ENCODE measurements around the gene THAP10. TPM values are rescaled to one million over a fixed set of nuclear protein-coding genes. Genes with fewer than 3 reads are reported as not detected.
A peak's percentile ranks its signal among the peaks of the same experiment; 100 is the strongest.
"Not testable (repeated sequence)": the region's sequence is repeated elsewhere in the genome, so short reads cannot be mapped to it uniquely, and the experiment has no call there.

The THAP10 gene
- total RNA-seq, 3 donors from 2014 or later = not detected

GRCh38 chr15:70907784-70908471, 15.7 kb upstream of the THAP10 start:
- Mint-ChIP-seq H3K9me3 (peaks cover 23% of the 10 kb centered on the region), H3K27me3 (ENCODE audit: low read depth) (peaks cover 16% of the 10 kb centered on the region), H3K36me3 (ENCODE audit: insufficient read depth) (peaks cover 3% of the 10 kb centered on the region), H3K4me1 (ENCODE audit: low read depth) (no peaks in the 10 kb centered on the region), H3K4me3 (no peak overlapping the region)
- ATAC-seq = no peak
- DNase-seq = no peak

GRCh38 chr15:70906842-70907241, 14.6 kb upstream of the THAP10 start:
- ATAC-seq = no peak
- Mint-ChIP-seq H3K4me3 (no peak overlapping the region), H3K4me1 (ENCODE audit: low read depth) (no peaks in the 10 kb centered on the region), H3K36me3 (ENCODE audit: insufficient read depth) (peaks cover 3% of the 10 kb centered on the region), H3K9me3 (peaks cover 23% of the 10 kb centered on the region), H3K27me3 (ENCODE audit: low read depth) (peaks cover 22% of the 10 kb centered on the region)
- DNase-seq = no peak

DNA sequence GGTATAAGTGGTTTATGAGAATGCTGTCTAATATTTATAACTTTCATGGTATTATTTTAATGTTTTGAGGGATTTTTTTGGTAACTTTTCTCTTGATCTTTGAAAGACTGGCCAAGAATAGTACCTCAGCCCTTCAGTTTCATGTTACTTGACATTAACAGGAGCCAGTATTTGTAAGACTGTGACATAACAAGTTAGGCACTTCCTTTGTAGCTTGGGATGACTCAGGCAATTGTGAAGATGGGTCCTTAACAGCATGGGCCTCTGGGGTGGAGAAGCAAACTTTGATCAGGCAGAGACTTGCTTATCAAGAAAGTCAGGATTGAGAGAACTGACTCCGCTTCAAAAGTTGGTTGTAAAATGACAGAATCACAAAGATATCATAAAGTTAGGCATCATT, 9.9 kb upstream of the THAP10 start:
- ATAC-seq (no peak), DNase-seq (no peak)
- no peaks in the 10 kb centered on the region for H3K36me3 Mint-ChIP-seq (ENCODE audit: insufficient read depth)

DNA sequence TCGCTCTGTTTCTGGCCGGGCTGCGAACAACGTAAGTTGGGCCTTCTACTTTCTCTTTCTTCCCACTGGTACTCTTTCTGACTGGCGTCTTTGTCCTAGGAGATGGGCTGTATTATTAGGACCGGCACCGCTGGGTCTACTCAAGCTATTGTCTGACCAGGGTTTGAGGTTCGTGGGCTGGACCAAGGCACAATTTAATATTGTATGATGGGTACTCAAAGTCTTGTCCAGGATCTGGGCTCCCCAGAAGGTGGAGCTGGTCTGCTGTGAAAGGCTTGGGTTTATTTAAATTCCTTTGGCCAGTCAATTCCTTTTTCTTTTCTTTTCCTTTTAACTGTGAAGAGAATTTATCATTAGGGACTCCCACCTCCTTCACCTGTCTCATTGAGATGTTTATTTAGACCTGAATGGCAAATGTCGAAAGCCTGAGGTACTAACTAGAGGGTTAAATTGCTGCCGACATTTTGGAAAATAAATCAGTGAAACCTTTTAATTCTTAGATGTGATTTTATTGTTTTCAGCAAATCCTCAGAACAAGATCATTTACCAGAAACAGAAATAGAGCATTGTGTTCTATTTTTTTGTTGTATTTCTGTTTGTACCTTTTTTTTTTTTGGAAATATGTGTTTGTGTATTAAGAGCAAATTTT, 803 bp upstream of the THAP10 start:
- Mint-ChIP-seq H3K27me3 (ENCODE audit: low read depth) (peaks cover 53% of the 10 kb centered on the region), H3K36me3 (ENCODE audit: insufficient read depth) (no peaks in the 10 kb centered on the region), H3K9me3 (peaks cover 5% of the 10 kb centered on the region), H3K4me3 (peak overlapping the region; percentile 78), H3K4me1 (ENCODE audit: low read depth) (peaks cover 11% of the 10 kb centered on the region)
- DNase-seq = no peak
- ATAC-seq = no peak

More for the DNA sequence above, 9.9 kb upstream of the THAP10 start:
- peaks cover 6% of the 10 kb centered on the region for H3K9me3 Mint-ChIP-seq
- H3K4me3 Mint-ChIP-seq = no peak overlapping the region
- H3K27me3 Mint-ChIP-seq (ENCODE audit: low read depth) = peaks cover 17% of the 10 kb centered on the region
- H3K4me1 Mint-ChIP-seq (ENCODE audit: low read depth) = no peaks in the 10 kb centered on the region

- ATAC-seq (no peak), DNase-seq (no peak)
- Mint-ChIP-seq H3K27me3 (ENCODE audit: low read depth) (peaks cover 33% of the 10 kb centered on the region), H3K4me1 (ENCODE audit: low read depth) (no peaks in the 10 kb centered on the region), H3K9me3 (no peaks in the 10 kb centered on the region), H3K36me3 (ENCODE audit: insufficient read depth) (no peaks in the 10 kb centered on the region), H3K4me3 (no peak overlapping the region)
Observed at GRCh38 chr15:70882361-70882760, 9.9 kb downstream of the THAP10 start.

DNA sequence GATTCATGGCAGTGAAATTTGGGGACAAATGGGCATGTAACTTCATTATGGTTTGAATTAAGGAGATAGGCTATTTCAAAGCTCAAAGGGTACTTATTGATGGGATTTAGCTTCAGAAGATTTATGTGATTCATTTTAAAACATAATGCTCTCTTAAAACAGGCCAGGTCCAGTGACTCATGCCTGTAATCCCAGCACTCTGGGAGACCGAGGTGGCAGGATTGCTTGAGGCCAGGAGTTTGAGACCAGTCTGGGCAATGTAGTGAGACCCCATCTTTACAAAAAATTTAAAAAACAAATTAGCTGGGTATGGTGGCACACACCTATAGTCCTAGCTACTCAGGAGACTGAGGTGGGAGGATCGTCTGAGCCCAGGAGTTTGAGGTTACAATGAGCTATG, 11.5 kb downstream of the THAP10 start:
- DNase-seq (no peak), ATAC-seq (no peak)
- no peaks in the 10 kb centered on the region for H3K36me3 Mint-ChIP-seq (ENCODE audit: insufficient read depth)
- peaks cover 33% of the 10 kb centered on the region for H3K27me3 Mint-ChIP-seq (ENCODE audit: low read depth)
- H3K4me3 Mint-ChIP-seq = no peak overlapping the region
- H3K4me1 Mint-ChIP-seq (ENCODE audit: low read depth) = no peaks in the 10 kb centered on the region
- H3K9me3 Mint-ChIP-seq = no peaks in the 10 kb centered on the region

DNA sequence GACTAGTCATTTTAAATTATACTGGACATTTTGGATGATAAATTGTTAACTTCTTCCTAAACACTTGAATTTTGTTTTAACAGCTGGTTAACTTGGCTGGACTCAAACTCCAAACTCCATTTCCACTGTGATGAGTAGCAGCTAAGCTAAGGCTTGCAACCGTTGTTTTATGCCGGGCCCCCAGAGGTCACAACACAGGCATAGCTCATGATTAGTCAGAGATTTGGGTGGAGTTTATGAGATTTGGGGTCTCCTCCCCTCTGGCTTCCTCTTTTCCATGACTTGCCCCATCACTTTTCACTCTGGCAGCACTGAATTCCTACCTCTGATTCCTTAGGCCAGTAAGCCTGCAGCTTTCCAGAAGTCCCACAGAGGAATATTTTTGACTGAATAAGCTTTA, 12.8 kb downstream of the THAP10 start:
- H3K4me1 Mint-ChIP-seq (ENCODE audit: low read depth) = no peaks in the 10 kb centered on the region
- no peaks in the 10 kb centered on the region for H3K36me3 Mint-ChIP-seq (ENCODE audit: insufficient read depth)
- H3K27me3 Mint-ChIP-seq (ENCODE audit: low read depth) = peaks cover 34% of the 10 kb centered on the region
- H3K9me3 Mint-ChIP-seq = no peaks in the 10 kb centered on the region
- ATAC-seq (no peak), DNase-seq (no peak)
- no peak overlapping the region for H3K4me3 Mint-ChIP-seq

GRCh38 chr15:70876683-70877082, 15.6 kb downstream of the THAP10 start:
- DNase-seq = no peak

GRCh38 chr15:70876011-70876410, 16.2 kb downstream of the THAP10 start:
- no peak for ATAC-seq
- no peaks in the 10 kb centered on the region for H3K4me1 Mint-ChIP-seq (ENCODE audit: low read depth)
- no peak for DNase-seq

More at GRCh38 chr15:70876683-70877082, 15.6 kb downstream of the THAP10 start:
- peaks cover 42% of the 10 kb centered on the region for H3K27me3 Mint-ChIP-seq (ENCODE audit: low read depth)
- no peak overlapping the region for H3K4me3 Mint-ChIP-seq
- no peaks in the 10 kb centered on the region for H3K36me3 Mint-ChIP-seq (ENCODE audit: insufficient read depth)
- peaks cover 4% of the 10 kb centered on the region for H3K9me3 Mint-ChIP-seq
- no peaks in the 10 kb centered on the region for H3K4me1 Mint-ChIP-seq (ENCODE audit: low read depth)
- ATAC-seq = no peak

GRCh38 chr15:70875001-70875782, 17.0 kb downstream of the THAP10 start:
- DNase-seq = no peak
- no peaks in the 10 kb centered on the region for H3K36me3 Mint-ChIP-seq (ENCODE audit: insufficient read depth)

More at GRCh38 chr15:70876011-70876410, 16.2 kb downstream of the THAP10 start:
- no peaks in the 10 kb centered on the region for H3K36me3 Mint-ChIP-seq (ENCODE audit: insufficient read depth)
- peaks cover 4% of the 10 kb centered on the region for H3K9me3 Mint-ChIP-seq
- no peak overlapping the region for H3K4me3 Mint-ChIP-seq
- peaks cover 42% of the 10 kb centered on the region for H3K27me3 Mint-ChIP-seq (ENCODE audit: low read depth)

GRCh38 chr15:70873232-70874054, 18.8 kb downstream of the THAP10 start:
- DNase-seq (no peak), ATAC-seq (no peak)
- H3K27me3 Mint-ChIP-seq (ENCODE audit: low read depth) = peaks cover 25% of the 10 kb centered on the region
- H3K4me3 Mint-ChIP-seq = no peak overlapping the region
- peaks cover 4% of the 10 kb centered on the region for H3K9me3 Mint-ChIP-seq
- no peaks in the 10 kb centered on the region for H3K4me1 Mint-ChIP-seq (ENCODE audit: low read depth)
- H3K36me3 Mint-ChIP-seq (ENCODE audit: insufficient read depth) = no peaks in the 10 kb centered on the region

More at GRCh38 chr15:70875001-70875782, 17.0 kb downstream of the THAP10 start:
- Mint-ChIP-seq H3K9me3 (peaks cover 4% of the 10 kb centered on the region), H3K27me3 (ENCODE audit: low read depth) (peaks cover 40% of the 10 kb centered on the region), H3K4me3 (no peak overlapping the region), H3K4me1 (ENCODE audit: low read depth) (no peaks in the 10 kb centered on the region)
- no peak for ATAC-seq

DNA sequence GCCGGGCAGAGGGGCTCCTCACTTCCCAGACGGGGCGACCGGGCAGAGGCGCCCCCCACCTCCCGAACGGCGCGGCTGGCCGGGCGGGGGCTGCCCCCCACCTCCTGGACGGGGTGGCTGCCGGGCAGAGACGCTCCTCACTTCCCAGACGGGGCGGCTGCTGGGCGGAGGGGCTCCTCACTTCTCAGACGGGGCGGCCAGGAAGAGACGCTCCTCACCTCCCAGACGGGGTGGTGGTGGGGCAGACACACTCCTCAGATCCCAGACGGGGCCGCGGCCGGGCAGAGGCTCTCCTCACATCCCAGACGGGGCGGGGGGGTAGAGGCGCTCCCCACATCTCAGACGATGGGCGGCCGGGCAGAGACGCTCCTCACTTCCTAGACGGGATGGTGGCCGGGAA, 20.7 kb downstream of the THAP10 start:
- not testable (repeated sequence) for H3K4me1 Mint-ChIP-seq (ENCODE audit: low read depth); H3K36me3 Mint-ChIP-seq (ENCODE audit: insufficient read depth); H3K9me3 Mint-ChIP-seq; ATAC-seq; DNase-seq; H3K4me3 Mint-ChIP-seq
- peaks cover 27% of the 10 kb centered on the region for H3K27me3 Mint-ChIP-seq (ENCODE audit: low read depth)

GRCh38 chr15:70870051-70870450, 22.2 kb downstream of the THAP10 start:
- Mint-ChIP-seq H3K36me3 (ENCODE audit: insufficient read depth) (no peaks in the 10 kb centered on the region), H3K9me3 (peaks cover 4% of the 10 kb centered on the region), H3K27me3 (ENCODE audit: low read depth) (peaks cover 25% of the 10 kb centered on the region), H3K4me1 (ENCODE audit: low read depth) (no peaks in the 10 kb centered on the region), H3K4me3 (no peak overlapping the region)
- peak in 1 of 2 donors; percentile 25 for ATAC-seq
- no peak for DNase-seq

DNA sequence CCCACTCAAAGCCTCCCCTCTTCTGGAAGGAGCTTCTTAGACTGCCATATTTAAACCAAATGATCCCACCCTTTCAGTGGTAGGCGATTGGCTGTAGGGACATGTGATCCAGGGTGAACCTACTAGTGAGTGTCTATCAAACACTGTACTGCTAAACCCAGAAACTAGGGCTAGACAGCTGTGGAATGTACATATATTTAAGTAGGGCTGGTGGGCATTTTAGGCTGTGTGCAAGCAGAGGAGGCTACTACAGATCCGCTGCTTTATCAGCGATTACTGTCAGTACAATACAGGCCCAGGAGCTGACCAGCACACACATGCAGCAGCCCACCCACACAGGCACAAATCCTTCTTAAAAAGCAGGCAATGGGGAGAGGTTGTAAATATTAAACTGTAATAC, 22.9 kb downstream of the THAP10 start:
- Mint-ChIP-seq H3K27me3 (ENCODE audit: low read depth) (peaks cover 19% of the 10 kb centered on the region), H3K9me3 (peaks cover 4% of the 10 kb centered on the region), H3K4me1 (ENCODE audit: low read depth) (no peaks in the 10 kb centered on the region), H3K4me3 (no peak overlapping the region), H3K36me3 (ENCODE audit: insufficient read depth) (no peaks in the 10 kb centered on the region)
- ATAC-seq = no peak
- DNase-seq = no peak

All from activated T-cell treated with anti-CD3 and anti-CD28 coated beads, Interleukin-2, amount 50 U/mL, for 4 hours (primary cell).